ENCODE measurements around the gene AP4S1. TPM values are rescaled to one million over a fixed set of nuclear protein-coding genes. Genes with fewer than 3 reads are reported as not detected.

AP4S1 gene
- total and polyA plus RNA-seq, 3 donors from 2014 or later = 18.9 to 41.8 (median 21.5) TPM

DNA sequence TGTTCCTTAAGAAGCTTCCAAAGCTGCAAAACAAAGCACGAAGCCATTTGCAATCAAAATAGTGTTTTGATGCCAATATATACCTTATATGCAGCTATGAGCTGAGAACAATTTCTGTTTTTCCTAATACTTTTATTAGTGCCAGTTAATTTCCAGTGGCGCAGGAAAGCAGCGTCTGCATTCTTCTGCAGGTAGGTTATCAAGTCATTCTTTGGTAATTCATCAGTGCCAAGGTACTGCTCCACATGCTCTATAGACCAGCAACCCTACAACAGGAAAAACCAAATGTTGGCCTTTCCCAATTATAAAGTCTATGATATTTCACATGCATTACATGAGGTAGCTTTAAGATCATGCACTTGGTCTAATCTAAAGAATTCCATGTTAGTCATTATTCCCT lies 88.3 kb downstream of the AP4S1 start:
- 90 to 93% methylated on average over 3 of the region's 3 CpGs for WGBS, 2 donors
- Histone ChIP-seq H3K9me3 (no peaks in the 10 kb centered on the region), H3K4me1 (no peaks in the 10 kb centered on the region), H3K27ac (no peak overlapping the region), H3K36me3 (ENCODE audit: low read depth, missing control alignments) (no peaks in the 10 kb centered on the region), H3K27me3 (no peaks in the 10 kb centered on the region), H3K4me3 (no peak overlapping the region)
- TF ChIP-seq, protein P1, sequence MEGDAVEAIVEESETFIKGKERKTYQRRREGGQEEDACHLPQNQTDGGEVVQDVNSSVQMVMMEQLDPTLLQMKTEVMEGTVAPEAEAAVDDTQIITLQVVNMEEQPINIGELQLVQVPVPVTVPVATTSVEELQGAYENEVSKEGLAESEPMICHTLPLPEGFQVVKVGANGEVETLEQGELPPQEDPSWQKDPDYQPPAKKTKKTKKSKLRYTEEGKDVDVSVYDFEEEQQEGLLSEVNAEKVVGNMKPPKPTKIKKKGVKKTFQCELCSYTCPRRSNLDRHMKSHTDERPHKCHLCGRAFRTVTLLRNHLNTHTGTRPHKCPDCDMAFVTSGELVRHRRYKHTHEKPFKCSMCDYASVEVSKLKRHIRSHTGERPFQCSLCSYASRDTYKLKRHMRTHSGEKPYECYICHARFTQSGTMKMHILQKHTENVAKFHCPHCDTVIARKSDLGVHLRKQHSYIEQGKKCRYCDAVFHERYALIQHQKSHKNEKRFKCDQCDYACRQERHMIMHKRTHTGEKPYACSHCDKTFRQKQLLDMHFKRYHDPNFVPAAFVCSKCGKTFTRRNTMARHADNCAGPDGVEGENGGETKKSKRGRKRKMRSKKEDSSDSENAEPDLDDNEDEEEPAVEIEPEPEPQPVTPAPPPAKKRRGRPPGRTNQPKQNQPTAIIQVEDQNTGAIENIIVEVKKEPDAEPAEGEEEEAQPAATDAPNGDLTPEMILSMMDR (IDR thresholded peaks at IDR 0.05) = no peak
- no peak for TF ChIP-seq POLR2A (IDR thresholded peaks at IDR 0.05)
- intact Hi-C loops (cut with DNase I; ENCODE audit: low total_unique reads) = no loop called here
- DNase-seq = no peak

DNA sequence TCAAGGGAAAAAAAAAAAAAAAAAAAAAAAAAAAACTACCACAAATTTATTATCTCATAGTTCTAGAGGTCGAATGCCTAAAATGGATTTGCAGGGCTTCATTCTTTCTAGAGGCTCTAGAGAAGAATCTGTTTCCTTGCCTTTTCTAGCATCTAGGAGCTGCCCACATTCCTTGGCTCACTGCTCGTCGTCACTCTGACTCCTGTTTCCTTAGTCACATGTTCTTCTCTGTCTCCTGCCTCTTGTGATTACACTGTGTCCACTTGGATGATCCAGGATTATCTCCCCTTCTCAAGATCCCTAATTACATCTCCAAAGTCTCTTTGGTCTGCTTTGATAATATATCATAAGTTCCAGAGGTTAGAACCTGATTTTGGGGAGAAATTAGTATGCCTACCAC lies 93.4 kb downstream of the AP4S1 start:
- 63 to 69% methylated on average over 3 of the region's 3 CpGs for WGBS, 2 donors
- no peaks in the 10 kb centered on the region for H3K4me1 ChIP-seq
- intact Hi-C loops (cut with DNase I; ENCODE audit: low total_unique reads) = no loop called here
- H3K36me3 ChIP-seq (ENCODE audit: low read depth, missing control alignments) = no peaks in the 10 kb centered on the region
- H3K27ac ChIP-seq = no peak overlapping the region
- no peaks in the 10 kb centered on the region for H3K27me3 ChIP-seq
- H3K9me3 ChIP-seq = no peaks in the 10 kb centered on the region
- H3K4me3 ChIP-seq = no peak overlapping the region
- no peak for DNase-seq
- TF ChIP-seq, protein P1 (IDR thresholded peaks at IDR 0.05) = no peak
- TF ChIP-seq POLR2A (IDR thresholded peaks at IDR 0.05) = no peak

DNA sequence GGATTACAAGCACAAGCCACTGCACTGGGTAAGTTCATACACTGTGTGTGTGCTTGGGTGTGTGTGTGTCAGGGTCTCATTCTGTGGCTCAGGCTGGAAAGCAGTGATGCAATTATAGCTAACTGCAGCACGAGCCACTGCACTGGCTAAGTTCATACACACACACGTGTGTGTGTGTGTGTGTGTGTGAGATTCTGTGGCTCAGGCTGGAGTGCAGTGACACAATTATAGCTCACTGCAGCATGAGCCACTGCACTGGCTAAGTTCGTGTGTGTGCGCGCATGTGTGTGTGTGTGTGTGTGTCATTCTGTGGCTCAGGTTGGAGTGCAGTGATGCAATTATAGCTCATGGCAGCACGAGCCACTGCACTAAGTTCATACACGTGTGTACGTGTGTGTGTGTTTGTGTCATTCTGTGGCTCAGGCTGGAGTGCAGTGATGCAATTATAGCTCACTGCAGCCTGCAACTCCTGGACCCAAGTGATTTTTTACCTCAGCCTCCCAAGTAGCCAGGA lies 96.7 kb downstream of the AP4S1 start:
- H3K4me1 ChIP-seq = no peaks in the 10 kb centered on the region
- no peak overlapping the region for H3K27ac ChIP-seq
- intact Hi-C loops (cut with DNase I; ENCODE audit: low total_unique reads) = no loop called here
- DNase-seq = no peak
- WGBS, 2 donors = 72 to 84% methylated on average over 8 of the region's 8 CpGs
- H3K27me3 ChIP-seq = no peaks in the 10 kb centered on the region
- H3K4me3 ChIP-seq = no peak overlapping the region
- TF ChIP-seq, protein P1 (IDR thresholded peaks at IDR 0.05) = no peak
- TF ChIP-seq POLR2A (IDR thresholded peaks at IDR 0.05) = no peak
- no peaks in the 10 kb centered on the region for H3K9me3 ChIP-seq
- no peaks in the 10 kb centered on the region for H3K36me3 ChIP-seq (ENCODE audit: low read depth, missing control alignments)

DNA sequence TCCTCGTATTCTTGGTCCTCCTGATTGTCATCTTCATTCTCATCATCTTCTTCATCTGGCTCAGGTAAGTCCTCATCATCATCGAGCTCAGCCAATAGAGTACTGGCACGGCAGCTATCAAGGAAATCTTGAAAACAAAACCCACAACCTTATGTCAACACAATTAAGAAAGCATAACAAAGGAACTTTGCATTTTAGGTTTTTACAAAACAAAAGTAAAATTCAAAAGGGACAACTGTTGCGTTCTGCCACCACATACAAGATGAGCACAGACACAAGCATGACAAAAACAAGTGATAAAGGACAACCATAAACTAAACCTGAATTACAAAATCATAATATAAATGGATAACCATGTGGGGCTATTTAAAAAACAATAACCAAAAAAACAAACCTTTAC lies 97.5 kb downstream of the AP4S1 start:
- no peak for DNase-seq
- 84 to 91% methylated on average over 4 of the region's 4 CpGs for WGBS, 2 donors
- Histone ChIP-seq H3K9me3 (no peaks in the 10 kb centered on the region), H3K4me1 (no peaks in the 10 kb centered on the region), H3K4me3 (no peak overlapping the region), H3K27ac (no peak overlapping the region), H3K36me3 (ENCODE audit: low read depth, missing control alignments) (no peaks in the 10 kb centered on the region), H3K27me3 (no peaks in the 10 kb centered on the region)
- TF ChIP-seq, protein P1 (IDR thresholded peaks at IDR 0.05) = no peak
- TF ChIP-seq POLR2A (IDR thresholded peaks at IDR 0.05) = no peak
- intact Hi-C loops (cut with DNase I; ENCODE audit: low total_unique reads) = no loop called here

DNA sequence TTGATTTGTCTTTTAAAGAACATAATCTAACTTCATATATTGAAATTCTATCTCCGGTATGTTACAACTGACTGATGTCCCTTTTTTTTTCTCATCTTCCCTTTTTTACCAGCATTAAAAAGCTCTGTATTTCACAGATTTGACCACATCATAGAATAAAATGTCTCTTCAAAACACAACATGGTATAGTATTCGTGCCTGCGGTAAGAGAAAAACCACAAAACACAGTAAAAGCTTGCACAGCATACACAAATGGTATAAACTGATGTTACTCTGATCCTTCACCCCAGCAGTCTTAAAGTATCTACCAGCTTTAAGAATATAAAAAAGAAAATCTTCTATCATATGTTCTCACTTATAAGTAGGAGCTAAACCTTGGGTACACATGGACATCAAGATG lies 98.7 kb downstream of the AP4S1 start:
- whole genome bisulfite sequencing, 2 donors = 82 to 86% methylated on average over 3 of the region's 3 CpGs
- Histone ChIP-seq H3K27ac (no peak overlapping the region), H3K27me3 (no peaks in the 10 kb centered on the region), H3K36me3 (ENCODE audit: low read depth, missing control alignments) (no peaks in the 10 kb centered on the region), H3K4me3 (no peak overlapping the region), H3K9me3 (no peaks in the 10 kb centered on the region), H3K4me1 (no peaks in the 10 kb centered on the region)
- DNase-seq = no peak
- TF ChIP-seq, protein P1 (IDR thresholded peaks at IDR 0.05) = no peak
- no peak for TF ChIP-seq POLR2A (IDR thresholded peaks at IDR 0.05)
- intact Hi-C loops (cut with DNase I; ENCODE audit: low total_unique reads) = no loop called here

Measured in testis (tissue), 3 donors.